HG03354 (cell line): Measurements from ENCODE around the gene OSBPL1A.

Experiments
- ATAC-seq: cut with Tn5 transposase; IDR thresholded peaks from one replicate; pipeline ENCODE4 v1.9.1; 2021; ENCODE audit warnings: mild to moderate bottlenecking; ENCODE audit not compliant: unreplicated experiment, poor library complexity, severe bottlenecking

The OSBPL1A gene

DNA sequence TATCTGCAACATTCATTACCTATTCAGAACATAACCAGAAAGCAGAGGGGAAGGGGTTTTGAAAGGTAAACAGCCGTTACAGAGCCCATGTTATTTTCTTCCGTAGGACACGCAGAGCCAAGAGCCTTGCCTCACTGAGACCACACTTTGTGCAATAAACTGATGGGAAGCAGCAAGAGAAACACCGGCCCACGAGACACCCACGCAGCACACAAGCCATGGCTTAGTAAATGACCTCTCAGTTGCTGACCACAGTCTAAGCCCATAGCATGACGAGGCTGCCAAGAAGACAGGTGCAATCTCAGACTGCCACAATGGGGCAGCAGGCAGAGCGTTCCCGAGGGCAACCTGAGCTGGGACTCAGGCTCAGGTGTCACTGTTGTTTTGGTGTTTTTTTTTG, 199.2 kb downstream of the OSBPL1A start:
- ATAC-seq, result no peak

DNA sequence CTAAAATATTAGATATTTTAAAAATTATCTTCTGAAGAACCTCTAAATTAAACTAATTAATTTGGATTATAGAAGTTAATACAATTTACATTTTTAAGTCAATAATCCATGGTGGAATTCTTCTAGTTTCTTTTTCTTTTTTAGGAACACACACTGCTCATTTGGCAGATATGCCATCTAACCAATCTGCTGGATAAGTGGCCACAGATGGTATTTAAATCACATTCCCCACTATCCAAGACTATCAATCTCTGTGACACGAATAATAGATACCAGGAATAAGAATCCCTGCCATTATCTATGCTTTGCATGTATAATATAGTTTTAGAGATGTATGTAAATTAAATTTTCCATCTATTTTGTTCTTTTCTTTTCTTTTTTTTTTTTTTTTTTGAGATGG, 200.2 kb downstream of the OSBPL1A start:
- no peak for ATAC-seq

DNA sequence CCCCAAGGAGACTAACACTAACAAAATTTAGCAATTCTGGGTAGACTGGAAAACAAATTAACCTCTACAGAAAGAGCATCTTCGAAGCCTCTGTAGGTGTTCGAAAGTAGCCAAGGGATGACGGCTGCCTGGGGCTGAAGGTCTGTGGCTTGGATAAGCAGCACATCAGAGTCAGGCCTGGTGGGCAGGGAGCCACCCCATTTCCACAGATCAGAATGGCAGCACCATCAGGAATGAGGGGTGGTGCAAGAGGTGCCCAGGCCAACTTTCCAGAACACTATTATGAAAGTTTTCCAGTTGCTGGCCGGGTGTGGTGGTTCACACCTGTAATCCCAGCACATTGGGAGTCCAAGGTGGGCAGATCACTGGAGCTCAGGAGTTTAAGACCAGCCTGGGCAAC, 200.9 kb downstream of the OSBPL1A start:
- no peak for ATAC-seq

DNA sequence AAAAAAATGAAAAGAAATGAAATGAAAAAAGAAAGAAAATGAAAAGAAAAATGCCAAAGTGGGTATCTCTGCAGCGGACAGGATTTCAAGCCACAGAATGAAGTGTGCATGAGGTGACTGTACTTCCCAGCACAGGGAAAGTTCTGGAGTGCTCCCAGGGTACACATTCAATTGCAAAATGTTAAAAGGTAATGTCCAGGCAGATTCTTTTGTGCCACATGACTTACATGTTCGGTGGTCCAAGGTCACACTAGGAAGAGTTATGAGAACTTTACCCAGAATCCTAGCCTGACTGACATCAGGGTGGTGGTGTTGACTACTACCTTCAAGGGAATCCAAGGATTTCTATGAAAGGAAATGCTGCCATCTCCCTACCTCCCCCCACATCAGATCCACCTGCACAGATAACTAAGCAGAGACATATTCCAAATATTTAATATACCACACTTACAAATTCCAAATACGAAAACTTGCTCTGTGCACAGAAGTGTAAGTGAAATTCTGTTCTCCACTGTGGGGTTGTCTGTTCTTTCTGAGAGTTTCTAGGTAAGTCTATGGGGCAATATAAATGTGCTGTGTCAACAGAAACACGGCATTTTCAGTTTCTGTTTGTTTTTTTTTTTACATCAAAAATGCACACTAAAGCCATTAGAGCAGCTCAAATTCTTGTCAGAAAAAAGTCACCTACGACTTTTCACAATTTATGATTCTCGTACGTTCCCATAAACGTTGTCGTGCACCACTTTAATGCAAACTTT, 202.1 kb downstream of the OSBPL1A start:
- no peak for ATAC-seq

DNA sequence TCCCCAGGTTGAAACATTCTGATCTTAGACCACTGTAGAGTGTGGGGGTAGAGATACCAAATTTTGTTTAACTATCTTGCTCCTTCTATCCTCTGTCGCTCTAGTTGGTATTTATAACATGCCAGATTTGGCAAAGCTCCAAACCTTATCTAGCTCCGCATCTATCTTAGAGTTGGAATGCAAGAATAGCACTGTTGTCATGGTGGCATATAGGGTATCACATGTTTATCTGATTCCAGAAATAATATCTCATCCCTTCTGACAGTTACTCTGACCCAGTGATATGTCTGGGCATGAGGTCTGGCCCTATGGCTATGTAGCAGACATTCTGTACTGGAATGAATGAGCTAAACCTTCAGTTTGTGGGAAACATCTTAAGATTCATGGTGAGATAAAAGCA, 207.0 kb downstream of the OSBPL1A start:
- ATAC-seq, result no peak

DNA sequence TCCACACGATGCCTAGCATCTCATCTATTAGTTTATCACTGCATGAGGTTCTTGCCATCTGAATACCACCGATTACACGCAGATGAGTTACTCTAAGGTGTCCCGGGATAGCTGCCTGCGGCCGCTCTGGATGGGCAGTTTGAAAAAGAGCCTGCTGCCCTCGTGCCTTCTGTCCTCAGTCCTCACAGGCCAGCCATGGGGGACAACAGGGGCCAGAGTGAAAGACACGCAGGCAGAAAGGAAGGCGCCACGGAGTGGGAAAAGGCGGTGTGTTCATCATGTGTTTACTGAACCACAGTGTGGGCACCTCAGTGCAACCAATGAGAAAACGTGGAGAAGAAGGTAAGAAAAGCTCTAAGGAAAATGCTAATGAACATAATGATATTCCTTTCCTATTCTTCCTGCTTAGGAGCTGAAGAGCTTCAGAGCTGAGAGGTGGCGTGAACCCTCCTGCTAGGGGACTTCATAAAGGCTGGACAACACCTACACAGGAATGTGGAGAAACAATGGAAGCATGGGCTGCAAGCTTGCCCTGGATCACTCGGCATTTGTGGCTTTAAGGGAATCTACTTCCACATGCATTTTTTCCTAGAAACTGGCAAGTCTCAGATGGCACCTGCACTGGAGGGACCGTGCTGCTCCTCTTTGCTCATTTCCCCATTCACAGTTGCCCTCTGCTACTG, 207.8 kb downstream of the OSBPL1A start:
- no peak for ATAC-seq

DNA sequence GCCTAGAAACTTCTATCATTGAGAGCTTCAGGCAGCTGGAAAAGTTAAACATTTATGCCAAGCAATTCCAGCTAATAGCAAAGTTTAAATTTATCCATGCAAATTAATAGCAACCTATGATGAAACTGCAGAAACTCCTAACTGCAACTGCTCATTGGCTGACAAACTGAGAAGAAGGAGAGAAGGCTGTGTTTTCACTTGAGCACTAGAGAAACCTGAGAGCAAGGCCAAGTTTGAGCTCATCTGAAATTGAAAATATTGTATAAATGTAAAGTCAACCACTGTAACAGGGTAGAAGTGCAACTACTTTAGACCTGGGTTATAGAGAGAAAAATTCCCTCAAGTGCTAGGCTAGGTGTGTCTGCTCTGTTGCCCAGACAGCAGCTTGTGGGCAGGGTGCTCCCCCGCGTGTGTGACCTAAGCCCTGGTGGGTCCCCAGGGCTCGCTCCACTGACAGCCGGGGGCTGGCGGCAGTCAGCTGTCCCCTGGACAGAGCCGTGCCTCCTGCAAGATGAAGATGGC, 208.6 kb downstream of the OSBPL1A start:
- ATAC-seq, result peak; percentile 59

DNA sequence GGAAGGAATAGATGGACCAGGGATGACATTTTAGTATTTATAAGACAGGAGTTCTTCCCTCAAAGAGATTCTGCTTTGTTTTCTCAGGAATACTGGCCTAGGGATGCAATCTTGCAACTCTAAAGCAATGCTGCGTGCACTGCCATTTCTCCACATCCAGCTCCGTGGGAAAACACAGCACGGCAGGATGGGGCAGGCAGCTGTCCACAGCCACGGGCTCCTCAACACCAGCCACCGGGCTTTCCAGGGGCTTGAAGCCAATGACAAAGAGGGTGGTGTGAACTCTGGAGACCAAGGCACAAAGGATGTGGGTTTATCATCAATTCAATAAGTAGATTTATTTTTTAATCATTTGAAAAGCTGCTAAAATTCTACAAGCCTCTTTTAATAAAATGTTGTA, 209.5 kb downstream of the OSBPL1A start:
- ATAC-seq, result no peak

DNA sequence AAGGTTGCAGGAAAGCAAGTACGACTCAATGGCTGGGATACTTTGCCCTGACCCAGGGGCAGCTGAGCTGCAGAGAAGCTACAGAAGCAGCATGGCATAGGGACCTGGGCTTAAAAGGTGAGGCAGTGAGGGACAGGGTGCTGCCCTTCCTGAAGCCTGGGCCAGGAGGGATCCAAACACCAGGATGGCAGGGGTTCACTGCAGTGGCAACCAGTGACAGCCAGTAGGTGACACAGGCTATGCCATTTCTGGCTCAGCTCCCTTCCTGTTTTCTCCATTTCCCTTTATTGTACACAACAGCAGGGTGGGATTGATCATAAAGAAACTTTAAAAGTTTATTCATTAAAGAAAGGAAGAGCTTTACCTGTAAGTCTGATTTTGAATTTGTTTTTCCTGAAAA, 209.9 kb downstream of the OSBPL1A start:
- ATAC-seq, result no peak

DNA sequence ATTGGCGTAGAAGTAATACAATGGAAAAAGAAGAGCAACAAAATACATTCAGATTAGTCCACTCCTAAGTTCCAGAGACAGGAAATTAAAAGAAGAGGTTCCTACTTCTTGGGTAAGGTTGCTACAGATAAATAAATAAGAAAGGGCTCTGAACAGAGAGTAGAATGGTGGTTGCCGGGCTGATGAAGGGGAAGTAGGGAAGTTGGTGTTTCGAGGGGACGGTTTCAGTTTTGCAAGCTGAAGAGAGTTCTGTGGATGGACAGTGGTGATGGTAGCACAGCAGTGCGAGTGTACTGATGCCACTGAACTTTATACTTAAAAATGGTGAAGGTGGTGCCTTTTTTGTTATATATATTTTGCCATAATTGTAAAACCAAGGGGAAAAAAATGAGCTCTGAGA, 210.6 kb downstream of the OSBPL1A start:
- peak; percentile 60 for ATAC-seq

DNA sequence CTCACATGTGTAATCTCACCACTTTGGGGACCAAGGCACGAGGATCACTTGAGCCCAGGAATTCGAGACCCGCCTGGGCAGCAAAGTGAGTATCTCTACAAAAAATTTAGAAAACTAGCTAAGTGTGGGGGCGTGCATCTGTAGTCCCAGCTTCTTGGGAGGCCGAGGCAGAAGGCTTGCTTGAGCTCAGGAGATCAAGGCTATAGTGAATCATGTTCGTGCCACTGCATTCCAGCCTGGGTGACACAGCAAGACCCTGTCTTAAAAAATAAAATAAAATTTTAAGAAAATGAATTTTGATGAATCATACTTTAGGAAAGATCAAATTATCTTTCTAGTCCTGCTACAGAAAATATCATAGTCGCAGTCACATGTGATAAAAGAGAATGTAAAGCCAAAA, 211.8 kb downstream of the OSBPL1A start:
- ATAC-seq, result no peak

DNA sequence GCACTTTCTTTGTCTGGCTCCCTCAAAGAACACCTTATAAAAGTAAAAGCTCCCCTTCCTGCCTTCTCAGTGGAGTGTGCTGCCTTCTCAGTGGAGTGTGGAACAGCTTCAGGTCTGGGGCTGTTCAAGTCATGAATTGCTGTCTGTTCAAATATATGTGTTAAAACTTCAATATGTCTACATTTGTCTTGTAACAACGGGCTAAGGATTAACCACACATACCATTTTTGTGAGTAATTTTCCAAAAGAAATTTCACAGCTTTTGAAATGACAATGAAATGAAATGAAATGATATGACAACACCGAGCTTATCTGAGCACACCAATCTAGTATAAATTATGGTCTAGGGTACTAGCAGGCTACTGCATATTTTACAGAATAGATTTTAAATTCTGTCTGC, 215.8 kb downstream of the OSBPL1A start:
- no peak for ATAC-seq

DNA sequence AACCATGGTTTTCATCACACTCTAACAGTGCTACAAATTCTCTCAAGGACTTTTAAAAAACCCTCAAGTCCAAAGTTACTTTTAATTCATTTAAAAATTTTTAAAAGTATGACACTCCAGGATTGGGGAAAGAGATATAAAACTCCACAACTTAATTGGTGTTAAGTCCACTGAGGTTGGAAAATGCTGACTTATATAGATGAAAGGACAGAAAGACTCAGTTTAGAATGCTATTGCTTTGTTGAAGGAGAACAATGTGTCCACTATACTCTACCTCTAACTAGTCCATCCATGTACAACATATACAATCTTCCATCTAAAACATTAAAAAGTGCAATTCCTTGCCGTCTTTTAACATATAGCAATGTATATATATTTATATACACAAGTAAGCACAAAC, 217.6 kb downstream of the OSBPL1A start:
- ATAC-seq, result no peak

DNA sequence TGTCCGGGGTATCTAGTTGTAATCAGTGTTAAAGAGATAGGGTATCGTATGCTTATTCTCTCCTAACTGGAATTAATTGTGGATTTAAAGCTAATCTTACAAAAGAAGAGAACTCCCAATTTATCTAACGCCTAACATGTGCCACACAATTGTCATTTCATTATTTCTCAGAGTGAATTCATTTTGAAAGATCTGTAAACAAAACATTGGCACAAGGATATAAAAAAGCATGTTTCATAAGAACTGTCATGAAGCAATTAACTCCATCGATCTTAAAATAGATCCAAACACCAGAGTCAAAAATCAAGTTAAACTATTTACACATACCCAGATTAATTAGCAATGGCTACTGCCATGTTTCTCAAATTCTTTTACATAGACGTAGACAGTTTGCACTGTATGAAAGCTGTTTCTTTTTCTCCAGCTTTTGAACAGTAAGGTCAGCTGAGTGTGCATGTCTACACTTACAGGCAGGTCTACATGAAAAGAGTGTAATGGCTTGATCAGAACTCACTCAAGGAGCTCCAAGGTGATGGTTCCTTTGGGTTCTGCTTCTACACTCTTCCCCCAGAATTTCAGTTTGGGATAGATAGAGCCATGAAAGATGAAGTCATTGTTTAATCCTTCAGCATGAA, 220.0 kb downstream of the OSBPL1A start:
- ATAC-seq, result no peak

DNA sequence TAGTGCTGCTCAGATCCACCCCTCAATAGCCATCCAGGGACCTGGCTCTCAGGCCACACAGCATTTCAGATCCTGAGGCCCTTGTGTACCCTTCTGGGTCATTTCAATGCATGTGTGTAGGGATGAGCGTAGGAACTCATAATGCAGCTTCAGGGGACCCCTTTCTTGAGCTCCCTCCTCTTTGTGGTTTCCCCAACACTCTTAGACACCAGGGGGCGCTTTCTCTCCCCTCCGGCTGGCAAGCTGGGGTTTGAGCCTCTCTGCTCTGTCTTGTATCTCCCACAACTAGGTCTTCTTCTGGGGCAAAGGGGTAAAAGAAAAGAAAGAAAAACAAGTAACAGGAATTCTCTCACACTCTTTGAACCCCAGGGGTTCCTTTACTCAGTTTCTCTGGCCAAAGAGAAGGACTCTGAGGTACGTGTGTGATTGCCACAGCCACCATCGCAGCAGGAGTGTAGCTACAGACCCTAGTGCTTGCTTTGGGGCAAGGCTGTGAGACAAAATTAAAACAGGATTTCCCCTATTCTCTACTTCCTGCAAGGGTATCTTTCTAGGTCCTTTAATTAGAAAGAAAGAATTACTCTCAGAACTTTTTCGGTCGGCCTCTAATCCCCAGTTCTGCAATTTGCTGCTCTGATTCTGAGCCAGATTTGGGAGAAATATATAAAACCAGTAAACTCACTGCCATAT, 220.8 kb downstream of the OSBPL1A start:
- peak; percentile 93 for ATAC-seq

DNA sequence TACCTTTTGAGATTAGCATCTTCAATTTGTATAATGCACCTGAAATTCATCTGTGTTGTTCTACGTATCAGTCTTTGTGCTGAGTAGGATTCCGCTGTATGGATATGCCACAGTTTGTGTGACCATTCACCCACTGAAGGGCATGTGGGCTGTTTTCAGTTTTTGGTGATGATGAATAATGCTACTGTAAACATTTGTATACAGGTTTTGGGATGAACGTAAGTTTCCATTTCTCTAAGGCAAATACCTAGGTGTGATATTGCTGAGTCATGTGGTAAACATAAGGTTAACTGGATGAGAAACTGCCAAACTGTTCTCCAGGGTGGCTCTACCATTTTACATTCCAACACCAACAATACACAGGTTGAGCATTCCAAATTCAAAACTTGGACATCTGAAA, 223.6 kb downstream of the OSBPL1A start:
- ATAC-seq, result no peak

DNA sequence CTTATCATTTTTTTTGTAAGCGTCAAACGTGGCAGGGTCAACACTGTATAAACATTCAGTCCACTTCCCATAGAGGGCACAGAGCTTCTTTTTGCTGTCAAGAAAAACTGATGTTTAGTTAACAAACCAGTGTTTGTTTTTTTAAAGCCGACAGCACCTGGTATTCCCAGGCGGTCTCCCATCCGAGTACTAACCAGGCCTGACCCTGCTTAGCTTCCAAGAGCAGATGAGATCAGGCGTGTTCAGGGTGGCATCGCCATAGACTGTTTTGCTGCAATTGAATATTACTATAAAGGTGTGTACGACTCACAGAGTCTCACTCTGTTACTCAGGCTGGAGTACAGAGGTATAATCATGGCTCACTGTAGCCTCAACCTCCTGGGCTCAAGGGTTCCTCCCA, 227.3 kb downstream of the OSBPL1A start:
- ATAC-seq, result no peak

DNA sequence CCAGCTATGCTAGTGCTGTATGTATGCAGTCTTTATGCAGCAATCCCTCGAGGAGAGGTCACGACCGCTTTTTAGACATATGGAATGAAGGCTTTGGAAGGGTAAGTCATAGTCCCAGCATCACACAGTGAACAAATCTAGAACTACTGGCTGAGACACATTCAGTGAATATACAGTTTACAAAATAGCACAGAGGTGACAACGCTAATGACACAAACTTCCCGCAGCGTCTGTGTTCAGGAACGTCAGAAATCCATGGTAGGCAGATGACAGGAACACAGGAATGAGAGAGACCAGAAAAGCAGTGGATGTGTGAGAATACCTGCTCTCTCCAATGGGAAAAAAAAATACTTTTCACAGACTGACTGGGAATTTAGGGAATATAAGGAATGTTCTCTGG, 229.1 kb downstream of the OSBPL1A start:
- ATAC-seq, result no peak

DNA sequence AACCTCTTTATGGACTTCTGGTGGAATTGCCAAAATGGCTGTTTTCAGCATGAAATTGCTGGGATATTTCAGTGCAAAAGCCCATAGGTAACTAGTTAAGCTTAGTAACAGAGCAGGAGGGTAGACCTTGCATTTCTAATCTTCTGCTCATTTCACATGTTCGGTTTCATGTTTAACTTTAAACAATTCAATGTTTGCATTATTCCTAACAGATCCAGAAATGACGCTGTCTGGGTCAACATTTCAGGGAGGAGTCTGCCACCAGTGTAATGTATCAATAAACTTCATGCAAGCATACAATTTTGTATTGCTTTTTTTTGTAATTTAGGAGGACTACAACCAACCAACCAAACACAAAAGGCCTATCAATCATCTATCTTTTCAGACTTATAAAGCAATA, 236.3 kb downstream of the OSBPL1A start:
- no peak for ATAC-seq

DNA sequence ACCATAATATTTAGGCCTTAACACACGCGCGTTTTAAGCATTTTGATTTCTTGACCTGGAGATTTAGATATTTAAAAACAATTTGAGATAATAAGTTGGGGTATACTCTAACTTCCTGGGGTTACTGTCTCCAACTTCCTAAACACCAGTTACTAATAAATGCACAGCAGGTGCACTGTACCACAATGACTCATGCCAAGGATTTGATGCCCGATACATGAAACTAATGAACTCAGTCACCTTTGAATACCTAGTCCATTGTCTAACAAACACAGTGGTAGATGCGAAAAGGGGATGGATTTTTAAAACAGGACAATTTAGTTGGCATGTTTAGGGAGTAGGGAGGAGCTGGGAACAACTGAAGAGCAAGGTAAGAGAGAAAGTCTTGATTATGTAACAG, 237.5 kb downstream of the OSBPL1A start:
- ATAC-seq, result no peak
